Activated T-cell treated with anti-CD3 and anti-CD28 coated beads, Interleukin-2, amount 50 U/mL, for 4 hours (primary cell): Measurements from ENCODE around the gene SH3GLB2. TPM values are rescaled to one million over a fixed set of nuclear protein-coding genes. Genes with fewer than 3 reads are reported as not detected.

Experiments
- ATAC-seq, 2 donors: fragments of 200-7000 bp; cut with Tn5 transposase; one replicate each; pipeline ENCODE4 v1.10.0; 2021
- DNase-seq: peaks from one replicate; pipeline ENCODE4 v3.0.0-alpha.2; 2020
- H3K27me3 Mint-ChIP-seq: one replicate; pipeline ENCODE4 v1.8.0; 2021; ENCODE audit warnings: low read depth, mixed read lengths
- H3K36me3 Mint-ChIP-seq: one replicate; pipeline ENCODE4 v1.8.0; 2022; ENCODE audit warnings: mixed read lengths; ENCODE audit not compliant: insufficient read depth
- H3K4me1 Mint-ChIP-seq: one replicate; pipeline ENCODE4 v1.8.0; 2021; ENCODE audit warnings: low read depth, mixed read lengths
- H3K4me3 Mint-ChIP-seq: one replicate; pipeline ENCODE4 v1.8.0; 2021; ENCODE audit warnings: mild to moderate bottlenecking, moderate library complexity, mixed read lengths
- H3K9me3 Mint-ChIP-seq: one replicate; pipeline ENCODE4 v1.8.0; 2021; ENCODE audit warnings: mixed read lengths
- total RNA-seq, 3 donors: library from RNA; stranded (reverse); gene quantifications; one replicate each; pipeline ENCODE4 v1.2.1, GENCODE V29; 2021

Gene SH3GLB2
- total RNA-seq, 3 donors from 2014 or later: 37.5 to 43.2 (median 40.9) TPM

DNA sequence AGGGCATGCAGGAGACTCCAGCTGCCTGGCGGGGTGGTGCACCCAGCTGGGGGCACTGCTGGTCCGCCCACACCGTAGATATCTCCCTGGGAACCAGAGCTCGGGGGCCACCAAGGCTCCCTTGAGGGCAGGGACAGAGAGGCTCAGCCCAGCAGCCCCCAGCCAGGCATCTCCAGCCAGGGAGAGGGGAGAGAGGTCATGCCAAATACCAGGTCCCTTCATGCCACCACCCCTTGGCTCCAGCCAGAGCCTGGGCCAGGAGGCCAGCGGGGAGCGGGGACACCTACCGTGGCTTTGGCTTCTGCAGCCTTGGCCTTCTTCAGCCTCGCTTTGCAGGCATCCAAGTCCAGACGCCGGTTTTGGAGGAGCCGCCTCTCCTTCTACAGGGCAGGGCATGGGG, 14.0 kb downstream of the SH3GLB2 start:
- ATAC-seq: no peak
- peaks cover 2% of the 10 kb centered on the region for H3K36me3 Mint-ChIP-seq
- no peak overlapping the region for H3K4me3 Mint-ChIP-seq
- H3K9me3 Mint-ChIP-seq: no peaks in the 10 kb centered on the region
- H3K4me1 Mint-ChIP-seq: no peaks in the 10 kb centered on the region
- no peaks in the 10 kb centered on the region for H3K27me3 Mint-ChIP-seq
- no peak for DNase-seq

DNA sequence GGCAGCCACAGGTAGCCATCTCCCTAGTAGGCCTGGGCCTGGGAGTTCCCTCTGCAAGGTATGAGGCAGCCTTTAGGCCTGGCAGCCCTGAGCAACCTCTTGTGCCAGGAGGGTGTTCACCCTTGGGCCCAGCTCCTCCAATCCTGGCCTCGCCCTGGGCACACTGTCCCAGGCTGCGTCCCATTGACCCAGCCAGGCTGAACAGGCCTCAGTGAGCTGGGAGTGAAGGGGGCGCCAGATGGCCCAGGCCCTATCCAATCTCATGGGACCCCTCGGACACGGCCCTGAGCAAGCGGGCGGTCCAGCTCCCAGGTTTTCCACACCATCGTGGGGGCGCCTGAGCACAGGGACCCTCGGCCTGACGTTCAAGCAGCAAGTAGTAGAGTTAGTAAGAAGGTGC, 14.5 kb downstream of the SH3GLB2 start:
- no peak for DNase-seq
- no peaks in the 10 kb centered on the region for H3K27me3 Mint-ChIP-seq
- ATAC-seq: no peak
- H3K4me1 Mint-ChIP-seq: no peaks in the 10 kb centered on the region
- H3K36me3 Mint-ChIP-seq: no peaks in the 10 kb centered on the region
- H3K4me3 Mint-ChIP-seq: no peak overlapping the region
- H3K9me3 Mint-ChIP-seq: no peaks in the 10 kb centered on the region

DNA sequence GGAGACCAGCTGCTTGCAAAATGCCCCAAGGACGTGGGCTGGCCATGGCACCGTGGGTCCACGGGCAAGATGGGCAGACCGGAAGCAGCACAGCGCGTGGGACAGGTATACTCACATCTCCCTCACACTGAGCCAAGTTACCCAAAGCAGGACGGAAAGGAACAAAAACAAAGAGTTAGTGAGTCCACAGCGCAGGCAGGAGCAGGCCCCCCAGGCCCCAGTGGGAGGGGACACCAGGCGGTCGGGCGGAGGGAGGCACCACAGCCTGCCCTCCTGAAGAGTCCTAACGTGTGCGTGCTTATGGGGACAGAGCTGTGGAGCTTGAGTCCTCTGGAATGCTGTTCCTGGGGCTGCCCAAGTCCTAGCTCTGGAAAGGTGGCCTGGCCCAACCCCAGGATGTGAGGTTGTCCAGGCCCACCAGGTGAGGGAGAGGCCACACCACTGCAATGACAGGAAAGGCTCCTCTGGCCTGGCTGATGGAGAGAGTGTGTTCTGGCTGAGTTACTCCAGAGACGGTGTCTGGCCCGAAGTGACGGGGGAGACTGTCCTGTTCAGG, 15.2 kb downstream of the SH3GLB2 start:
- Mint-ChIP-seq H3K27me3 (no peaks in the 10 kb centered on the region), H3K4me3 (no peak overlapping the region), H3K36me3 (no peaks in the 10 kb centered on the region), H3K9me3 (no peaks in the 10 kb centered on the region), H3K4me1 (no peaks in the 10 kb centered on the region)
- ATAC-seq: no peak
- no peak for DNase-seq

DNA sequence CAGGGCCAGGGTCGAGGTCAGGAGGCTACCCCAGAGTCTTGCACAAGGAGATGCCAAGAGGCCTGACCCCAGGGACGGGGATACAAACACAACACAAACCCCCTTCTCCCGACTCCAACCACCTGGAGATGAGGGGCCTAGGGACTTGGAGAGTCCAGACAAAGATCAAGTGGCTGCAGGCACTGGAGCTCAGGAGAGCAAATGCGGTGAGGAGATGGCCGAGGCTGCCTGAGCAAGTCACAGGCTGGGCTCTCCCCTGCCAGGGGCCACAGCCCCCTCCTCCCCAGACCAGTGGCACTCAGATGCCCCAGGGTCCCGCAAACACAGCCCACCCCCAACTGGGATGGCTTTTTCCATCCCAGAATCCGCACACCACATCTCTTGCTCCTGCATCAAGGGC, 15.8 kb downstream of the SH3GLB2 start:
- no peaks in the 10 kb centered on the region for H3K4me1 Mint-ChIP-seq
- peaks cover 6% of the 10 kb centered on the region for H3K36me3 Mint-ChIP-seq
- ATAC-seq: no peak

DNA sequence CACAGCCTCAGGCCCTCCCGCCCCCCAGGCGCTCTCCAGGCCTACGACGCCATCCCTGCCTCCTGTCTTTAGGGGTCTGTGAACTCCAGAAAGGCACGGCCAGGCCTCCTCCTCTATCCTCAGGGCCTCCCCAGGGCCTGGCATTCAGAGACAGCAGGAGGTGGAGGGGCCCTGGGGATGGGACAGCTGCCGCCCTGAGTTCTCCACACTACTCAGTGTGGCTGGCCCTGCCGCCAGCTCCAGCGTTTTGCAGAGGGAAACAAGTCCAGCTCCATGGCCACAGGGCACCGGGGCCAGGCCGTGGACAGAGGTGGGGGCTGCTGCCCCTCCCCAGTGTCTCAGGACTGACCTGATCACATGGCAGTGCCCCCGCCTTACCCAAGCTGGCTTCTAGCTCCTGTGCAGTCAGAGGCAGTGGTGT, 16.4 kb downstream of the SH3GLB2 start:
- ATAC-seq: peak in 1 of 2 donors; percentile 6
- H3K36me3 Mint-ChIP-seq: peaks cover 6% of the 10 kb centered on the region
- no peaks in the 10 kb centered on the region for H3K9me3 Mint-ChIP-seq

More for the DNA sequence above, 15.8 kb downstream of the SH3GLB2 start:
- Mint-ChIP-seq H3K4me3 (no peak overlapping the region), H3K27me3 (no peaks in the 10 kb centered on the region), H3K9me3 (no peaks in the 10 kb centered on the region)
- DNase-seq: no peak

DNA sequence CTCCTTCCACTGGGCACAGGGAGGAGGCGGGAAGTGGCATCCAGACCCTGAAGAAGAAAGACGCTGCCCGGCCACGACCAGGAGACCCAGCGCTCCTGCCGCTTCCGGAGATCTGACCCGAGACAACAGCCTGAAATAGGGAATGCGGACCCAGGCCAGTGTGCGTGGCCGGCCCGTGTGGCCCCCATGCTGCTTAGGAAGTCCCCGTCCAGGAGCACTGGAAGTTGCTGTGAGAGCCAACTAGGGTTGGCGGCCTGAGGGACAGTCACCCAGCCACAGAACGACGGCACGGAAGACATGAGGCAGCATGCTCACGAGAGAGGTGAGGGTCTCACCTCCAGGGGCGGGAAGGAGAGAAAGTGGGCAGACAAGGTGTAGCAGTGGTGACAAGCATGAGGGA, 17.0 kb downstream of the SH3GLB2 start:
- ATAC-seq (no peak), DNase-seq (no peak)
- Mint-ChIP-seq H3K4me1 (no peaks in the 10 kb centered on the region), H3K4me3 (no peak overlapping the region), H3K27me3 (no peaks in the 10 kb centered on the region), H3K36me3 (peaks cover 10% of the 10 kb centered on the region), H3K9me3 (no peaks in the 10 kb centered on the region)

More for the DNA sequence above, 16.4 kb downstream of the SH3GLB2 start:
- no peaks in the 10 kb centered on the region for H3K27me3 Mint-ChIP-seq
- no peak for DNase-seq
- H3K4me3 Mint-ChIP-seq: no peak overlapping the region
- no peaks in the 10 kb centered on the region for H3K4me1 Mint-ChIP-seq

DNA sequence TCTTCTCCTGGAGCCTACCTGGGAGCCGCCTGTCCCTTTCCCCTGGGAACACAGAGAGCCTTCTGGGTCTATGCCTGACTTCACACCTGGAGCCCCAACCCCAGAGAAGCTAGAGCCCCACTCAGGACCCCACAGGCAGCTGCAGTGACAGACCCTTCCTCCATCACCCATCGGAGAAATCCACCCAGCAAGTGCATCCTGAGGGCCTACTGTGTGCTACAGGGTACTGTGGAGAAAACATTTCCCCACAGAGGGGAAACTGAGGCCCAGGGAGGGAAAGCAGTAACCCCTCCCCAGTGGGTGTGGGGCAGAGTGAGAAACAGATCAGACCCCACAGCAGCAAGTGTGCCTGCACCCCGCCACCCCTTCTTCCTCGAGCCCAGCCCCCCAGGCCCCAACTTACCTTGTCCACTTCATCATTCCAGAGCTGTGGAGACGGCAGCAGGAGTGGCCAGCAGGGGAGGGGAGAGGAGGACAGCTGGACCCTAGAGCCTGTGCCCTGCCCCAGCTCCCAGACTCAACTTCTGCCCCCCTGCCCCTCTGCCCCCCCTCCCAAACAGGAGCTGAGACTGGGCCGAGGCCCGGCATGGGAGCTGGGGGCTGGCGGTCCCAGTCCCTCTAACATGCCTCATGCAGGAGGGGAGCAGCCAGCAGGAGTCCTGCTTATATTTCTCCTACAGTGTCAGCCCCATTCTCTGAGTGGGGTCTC, 17.7 kb downstream of the SH3GLB2 start:
- Mint-ChIP-seq H3K4me3 (no peak overlapping the region), H3K9me3 (no peaks in the 10 kb centered on the region)
- no peak for ATAC-seq

DNA sequence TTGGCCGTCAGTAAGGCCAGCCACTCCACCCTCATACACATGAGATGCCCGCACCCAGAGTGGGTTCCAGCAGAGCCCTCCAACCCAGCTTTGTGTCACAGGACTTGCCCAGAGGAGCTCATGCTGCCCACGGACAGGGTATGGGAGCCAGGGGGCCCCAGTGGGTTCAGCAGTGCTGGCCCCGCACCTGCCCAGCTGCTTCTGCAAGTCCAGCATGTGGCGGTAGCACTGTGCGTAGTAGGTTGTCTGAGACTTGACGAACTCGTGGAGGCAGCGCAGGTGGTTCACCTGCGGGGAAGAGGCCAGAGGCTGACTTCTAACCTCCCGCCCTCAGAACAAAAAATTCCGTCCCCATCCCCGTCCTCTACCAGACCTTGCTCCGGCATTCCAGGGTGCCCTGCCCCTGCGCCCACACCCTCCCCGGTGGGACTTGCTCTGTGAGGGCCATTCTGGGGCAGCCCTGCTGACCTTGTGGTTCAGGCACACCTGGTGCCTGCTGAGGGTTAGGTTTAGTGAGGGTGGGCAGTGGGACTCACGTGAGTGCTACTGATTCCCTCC, 18.5 kb downstream of the SH3GLB2 start:
- Mint-ChIP-seq H3K4me3 (no peak overlapping the region), H3K27me3 (no peaks in the 10 kb centered on the region), H3K4me1 (no peaks in the 10 kb centered on the region), H3K36me3 (peaks cover 13% of the 10 kb centered on the region), H3K9me3 (no peaks in the 10 kb centered on the region)
- DNase-seq (no peak), ATAC-seq (no peak)

More for the DNA sequence above, 17.7 kb downstream of the SH3GLB2 start:
- H3K27me3 Mint-ChIP-seq: no peaks in the 10 kb centered on the region
- DNase-seq: no peak
- H3K36me3 Mint-ChIP-seq: peaks cover 13% of the 10 kb centered on the region
- no peaks in the 10 kb centered on the region for H3K4me1 Mint-ChIP-seq

DNA sequence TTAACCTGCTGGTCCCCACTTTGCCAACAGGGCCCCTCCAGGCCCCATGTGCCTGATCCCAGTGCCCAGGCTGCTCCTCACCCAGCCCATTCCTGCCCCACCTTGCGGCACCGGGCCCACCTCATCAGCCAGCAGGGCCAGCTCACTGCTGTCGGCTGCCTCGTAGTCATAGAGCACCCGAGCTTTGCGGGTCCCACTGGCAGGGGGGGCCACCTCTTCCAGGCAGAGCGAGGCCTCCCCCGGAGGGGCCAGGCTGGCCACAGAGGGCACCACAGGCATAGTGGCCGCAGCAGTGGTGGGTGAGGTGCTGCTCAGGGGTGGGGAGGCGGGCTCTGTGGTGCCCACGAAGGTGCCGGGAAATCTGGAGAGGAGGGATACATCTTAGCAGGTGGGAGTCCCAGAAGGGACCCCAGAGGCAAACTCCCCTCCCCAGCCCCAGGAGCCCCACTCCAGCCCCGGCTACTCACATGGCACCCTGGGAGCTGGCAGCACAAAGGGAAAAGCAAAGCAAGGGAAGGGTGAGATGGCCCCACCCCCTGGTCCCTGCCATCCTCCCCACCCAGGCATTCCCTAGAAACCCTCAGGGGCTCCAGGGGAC, 19.0 kb downstream of the SH3GLB2 start:
- Mint-ChIP-seq H3K4me1 (no peaks in the 10 kb centered on the region), H3K27me3 (no peaks in the 10 kb centered on the region)

DNA sequence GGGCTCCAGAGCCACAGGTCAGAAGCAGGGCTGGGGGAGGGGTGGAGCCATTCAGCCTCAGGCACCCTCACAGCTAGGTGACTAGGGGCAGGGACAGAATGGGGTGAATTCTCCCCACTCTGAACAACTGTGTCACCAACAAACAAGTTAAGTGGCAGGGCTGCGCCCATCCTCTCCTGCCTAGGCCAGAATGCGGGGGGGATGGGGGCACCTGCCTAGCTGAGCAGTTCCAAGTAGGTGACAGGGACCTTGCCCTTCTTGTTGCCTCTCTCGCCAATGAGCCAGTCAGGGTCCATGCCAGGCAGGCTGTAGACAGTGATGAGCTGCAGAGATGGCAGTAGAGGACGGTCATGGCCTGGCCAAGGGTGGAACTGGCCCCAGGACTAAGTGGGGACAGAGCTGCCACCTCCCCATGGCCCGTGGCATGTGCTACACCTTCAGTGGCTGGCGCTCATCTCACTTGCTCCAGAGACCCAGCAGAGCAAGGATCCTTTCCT, 19.6 kb downstream of the SH3GLB2 start:
- H3K36me3 Mint-ChIP-seq: peaks cover 13% of the 10 kb centered on the region
- no peaks in the 10 kb centered on the region for H3K9me3 Mint-ChIP-seq
- no peaks in the 10 kb centered on the region for H3K4me1 Mint-ChIP-seq
- no peak for ATAC-seq
- no peak overlapping the region for H3K4me3 Mint-ChIP-seq
- H3K27me3 Mint-ChIP-seq: no peaks in the 10 kb centered on the region
- DNase-seq: no peak

More for the DNA sequence above, 19.0 kb downstream of the SH3GLB2 start:
- Mint-ChIP-seq H3K4me3 (no peak overlapping the region), H3K36me3 (peaks cover 13% of the 10 kb centered on the region), H3K9me3 (no peaks in the 10 kb centered on the region)
- no peak for DNase-seq
- no peak for ATAC-seq

DNA sequence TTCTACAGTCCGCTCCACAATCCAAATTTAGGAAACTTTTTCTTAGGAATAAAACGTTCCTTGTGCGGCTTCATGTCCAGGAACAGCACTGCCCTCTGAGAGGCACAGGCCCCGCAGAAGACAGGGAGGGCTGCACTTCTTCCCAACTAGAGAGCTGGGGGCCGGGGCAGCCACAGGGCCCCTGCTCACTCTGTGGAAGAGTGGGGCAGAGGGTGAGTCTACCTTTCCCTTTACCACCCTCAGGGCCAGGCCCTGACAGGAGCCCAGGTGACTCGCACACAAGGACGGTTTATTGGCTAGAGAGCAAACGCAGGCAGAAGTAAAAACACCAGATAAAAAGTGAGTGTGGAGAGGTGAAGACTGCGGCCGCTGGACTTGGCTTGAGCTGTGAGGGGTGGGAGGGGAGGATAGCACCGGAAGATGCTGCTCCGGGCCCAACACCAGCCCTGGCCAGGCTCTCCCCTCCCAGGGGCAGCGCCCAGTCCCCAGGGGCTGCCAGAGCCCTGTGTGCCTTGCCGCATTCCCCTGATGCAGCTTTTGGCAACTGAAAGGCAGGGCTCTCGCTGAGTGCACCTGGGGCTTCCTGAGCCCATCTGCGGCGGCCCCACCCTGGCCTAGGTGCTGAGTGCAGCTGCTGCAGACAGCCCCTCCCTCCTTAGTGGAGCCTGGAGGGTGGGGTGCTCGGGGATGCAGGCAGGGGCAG, 20.2 kb downstream of the SH3GLB2 start:
- H3K9me3 Mint-ChIP-seq: no peaks in the 10 kb centered on the region
- DNase-seq: no peak
- H3K4me1 Mint-ChIP-seq: no peaks in the 10 kb centered on the region
- H3K36me3 Mint-ChIP-seq: peaks cover 13% of the 10 kb centered on the region
- no peak for ATAC-seq
- H3K27me3 Mint-ChIP-seq: no peaks in the 10 kb centered on the region
- no peak overlapping the region for H3K4me3 Mint-ChIP-seq

DNA sequence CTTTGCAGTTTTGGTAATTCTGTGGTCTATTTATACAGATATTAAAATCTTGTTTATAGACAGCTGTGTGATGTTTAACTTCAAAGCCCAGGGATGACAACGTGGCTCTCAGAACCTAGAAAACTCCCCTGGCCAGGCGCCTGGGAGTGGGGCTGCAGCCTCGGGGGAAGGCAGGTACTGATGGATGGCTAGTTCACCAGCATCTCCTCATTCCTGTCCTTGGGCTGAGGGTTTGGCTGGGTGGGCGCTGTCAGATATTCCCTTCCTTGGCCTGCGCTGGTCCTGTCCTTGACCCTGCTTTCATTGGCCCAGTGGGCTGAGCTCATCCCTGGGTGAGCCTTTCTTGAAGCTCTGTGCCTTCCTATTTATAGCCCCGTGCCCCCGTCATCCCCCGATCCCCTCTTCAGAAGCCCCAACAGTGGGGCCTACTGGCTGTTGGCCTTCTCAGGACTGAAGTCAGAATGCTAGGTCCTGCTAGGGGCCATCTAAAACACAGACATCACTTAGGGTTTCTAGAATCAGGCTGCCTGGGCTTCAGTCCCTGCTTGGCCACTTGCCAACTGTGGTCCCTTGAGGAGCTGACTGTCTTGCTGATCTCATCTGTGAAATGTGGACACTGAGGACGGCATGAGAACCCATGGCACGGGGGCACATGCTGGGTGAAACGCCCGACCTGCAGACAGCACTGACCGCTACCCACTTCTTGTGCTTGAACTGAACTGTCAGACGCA, 20.9 kb downstream of the SH3GLB2 start:
- Mint-ChIP-seq H3K4me1 (no peaks in the 10 kb centered on the region), H3K27me3 (no peaks in the 10 kb centered on the region), H3K36me3 (peaks cover 19% of the 10 kb centered on the region), H3K9me3 (no peaks in the 10 kb centered on the region), H3K4me3 (no peak overlapping the region)
- DNase-seq (no peak), ATAC-seq (no peak)

DNA sequence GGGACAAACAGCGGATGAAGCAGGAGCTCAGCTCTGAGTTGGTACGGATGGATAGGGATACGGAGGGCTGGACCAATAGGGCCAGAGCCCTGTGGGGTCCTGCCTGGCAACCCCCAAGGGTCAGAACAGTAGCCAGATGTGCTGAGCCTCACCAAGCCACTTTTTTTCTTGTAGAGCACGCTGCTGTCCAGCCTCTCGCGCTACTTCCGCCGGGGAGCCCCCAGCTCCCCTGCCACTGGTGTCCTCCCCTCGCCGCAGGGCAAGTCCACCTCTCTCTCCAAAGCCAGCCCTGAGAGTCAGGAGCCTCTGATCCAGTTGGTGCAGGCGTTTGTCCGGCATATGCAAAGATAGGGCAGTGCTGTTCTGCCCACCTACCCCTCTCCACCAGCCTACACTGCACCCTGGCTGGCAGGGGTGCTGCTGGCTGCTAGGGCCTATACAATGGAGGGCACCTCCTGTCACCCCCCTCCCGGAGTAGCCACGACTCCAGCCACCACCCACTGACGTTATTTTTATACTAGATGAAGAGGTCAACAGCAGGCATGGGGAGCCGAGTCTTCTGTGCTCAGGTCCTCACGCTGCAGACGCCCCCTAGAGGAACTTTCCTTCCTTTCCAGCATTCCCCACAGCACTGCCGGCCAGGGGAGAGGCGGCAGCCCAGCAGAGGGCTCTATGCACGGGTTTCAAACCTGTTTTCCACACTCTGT, 21.6 kb downstream of the SH3GLB2 start:
- ATAC-seq (peak; percentile 73 to 74), DNase-seq (peak; percentile 38)
- no peaks in the 10 kb centered on the region for H3K27me3 Mint-ChIP-seq
- H3K9me3 Mint-ChIP-seq: no peaks in the 10 kb centered on the region
- no peak overlapping the region for H3K4me3 Mint-ChIP-seq
- H3K4me1 Mint-ChIP-seq: no peaks in the 10 kb centered on the region
- peaks cover 22% of the 10 kb centered on the region for H3K36me3 Mint-ChIP-seq
